GM18511 (cell line): Measurements from ENCODE around the gene SPACA7.

Experiments
- ATAC-seq: cut with Tn5 transposase; IDR thresholded peaks from one replicate; pipeline ENCODE4 v1.9.1; 2021; ENCODE audit warnings: mild to moderate bottlenecking, moderate library complexity; ENCODE audit not compliant: unreplicated experiment

SPACA7 gene

DNA sequence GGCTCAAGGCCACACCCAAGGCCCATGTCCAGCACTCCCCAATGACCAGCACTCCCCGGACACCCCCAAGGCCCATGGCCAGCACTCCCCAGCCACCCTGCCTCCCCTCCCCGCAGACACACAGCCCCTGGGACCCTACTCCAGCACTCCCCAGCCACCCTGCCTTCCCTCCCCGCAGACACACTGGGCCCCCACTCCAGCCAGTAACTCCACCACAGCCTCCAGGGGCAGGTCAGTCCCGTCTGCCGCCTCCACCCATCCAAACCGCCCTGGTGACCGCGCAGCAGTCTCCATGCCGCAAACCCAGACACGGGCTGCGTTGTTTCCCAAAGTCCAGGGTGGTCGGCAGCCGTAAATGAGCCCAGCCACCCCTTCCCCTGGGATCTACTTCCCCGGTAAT lies 70.7 kb downstream of the SPACA7 start:
- no peak for ATAC-seq

DNA sequence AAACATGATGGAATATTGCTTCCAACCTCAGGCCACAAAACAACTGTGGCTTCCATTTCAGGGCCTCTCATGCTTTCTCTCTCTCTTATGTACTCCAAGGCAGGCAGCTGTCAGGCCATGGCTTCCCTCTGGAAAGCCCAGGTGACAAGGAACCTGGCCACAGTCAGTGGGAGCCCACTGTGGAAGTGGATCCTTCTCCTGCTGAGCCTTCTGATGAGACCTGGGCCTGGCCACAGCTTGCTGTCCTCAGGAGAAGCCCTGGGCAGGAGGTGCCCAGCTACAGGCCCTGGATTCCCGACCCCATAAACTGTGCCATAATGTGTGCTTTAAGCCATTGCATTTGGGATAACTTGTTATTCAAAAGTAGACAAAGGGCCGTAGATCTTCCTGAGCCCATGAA lies 71.2 kb downstream of the SPACA7 start:
- ATAC-seq, result no peak

GRCh38 chr13:112447761-112448603 lies 71.8 kb downstream of the SPACA7 start:
- no peak for ATAC-seq

DNA sequence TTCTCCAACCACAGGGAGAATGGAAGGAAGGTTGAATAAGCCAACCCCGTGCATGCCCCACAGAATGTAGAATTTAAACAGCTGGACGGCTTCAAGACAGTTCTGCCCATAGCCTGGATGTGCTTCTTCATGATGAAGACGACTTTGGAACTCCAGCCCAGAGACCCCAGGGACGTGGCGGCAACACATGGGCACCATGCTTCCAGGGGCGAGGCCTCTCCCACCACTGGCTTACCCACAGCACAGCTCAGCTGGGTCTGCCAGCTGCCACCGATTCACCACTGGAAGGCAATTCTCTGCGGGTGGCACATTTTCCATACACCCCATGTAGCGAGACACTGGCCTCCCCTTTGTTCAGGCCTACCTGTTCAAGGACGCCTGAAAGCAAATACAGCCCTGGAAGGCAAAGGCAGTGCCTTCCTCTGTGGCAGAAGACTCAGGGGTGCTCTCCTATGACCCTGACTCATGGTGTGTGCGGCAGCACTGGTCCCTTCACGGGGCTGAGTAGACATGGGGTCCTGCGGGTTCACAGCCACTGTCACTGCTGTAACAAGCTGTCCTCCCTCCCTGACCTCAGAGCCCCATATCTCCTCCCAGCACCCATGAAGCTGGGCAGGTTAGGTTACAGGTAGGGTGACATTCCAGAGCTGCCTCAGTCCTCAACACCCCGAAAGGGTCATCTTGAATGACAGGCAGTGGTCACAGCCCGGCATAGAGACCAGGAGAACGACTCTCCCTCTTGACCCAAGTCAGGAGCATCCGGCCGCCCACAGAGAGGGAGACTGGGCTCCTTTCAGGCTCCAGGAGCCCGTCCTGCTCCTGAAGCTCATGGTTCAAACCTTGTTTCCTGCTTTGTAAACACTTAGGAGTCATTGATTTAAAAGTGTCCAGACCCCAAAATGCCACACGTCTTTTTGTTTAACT lies 72.7 kb downstream of the SPACA7 start:
- no peak for ATAC-seq

DNA sequence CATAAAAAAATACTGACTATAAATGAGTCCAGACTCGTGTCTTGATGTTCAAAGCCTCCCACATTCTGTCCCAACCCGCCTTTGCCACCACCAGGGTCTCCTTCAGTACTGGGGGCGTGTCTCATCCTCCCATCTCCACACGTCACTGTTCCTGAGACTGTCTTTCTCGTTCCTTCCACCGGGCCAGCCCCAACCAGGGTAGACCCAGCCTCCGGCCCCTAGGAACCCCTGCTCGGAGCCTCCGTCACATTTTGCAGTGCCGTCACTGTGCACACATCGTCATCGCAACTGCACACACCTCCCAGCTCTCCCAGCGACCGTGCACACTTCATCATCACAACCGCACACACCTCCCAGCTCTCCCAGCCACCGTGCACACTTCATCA lies 73.4 kb downstream of the SPACA7 start:
- no peak for ATAC-seq

GRCh38 chr13:112450118-112450903 lies 74.2 kb downstream of the SPACA7 start:
- no peak for ATAC-seq

- ATAC-seq, result no peak
These were observed 74.7 kb downstream of the SPACA7 start for GRCh38 chr13:112450904-112451240.

DNA sequence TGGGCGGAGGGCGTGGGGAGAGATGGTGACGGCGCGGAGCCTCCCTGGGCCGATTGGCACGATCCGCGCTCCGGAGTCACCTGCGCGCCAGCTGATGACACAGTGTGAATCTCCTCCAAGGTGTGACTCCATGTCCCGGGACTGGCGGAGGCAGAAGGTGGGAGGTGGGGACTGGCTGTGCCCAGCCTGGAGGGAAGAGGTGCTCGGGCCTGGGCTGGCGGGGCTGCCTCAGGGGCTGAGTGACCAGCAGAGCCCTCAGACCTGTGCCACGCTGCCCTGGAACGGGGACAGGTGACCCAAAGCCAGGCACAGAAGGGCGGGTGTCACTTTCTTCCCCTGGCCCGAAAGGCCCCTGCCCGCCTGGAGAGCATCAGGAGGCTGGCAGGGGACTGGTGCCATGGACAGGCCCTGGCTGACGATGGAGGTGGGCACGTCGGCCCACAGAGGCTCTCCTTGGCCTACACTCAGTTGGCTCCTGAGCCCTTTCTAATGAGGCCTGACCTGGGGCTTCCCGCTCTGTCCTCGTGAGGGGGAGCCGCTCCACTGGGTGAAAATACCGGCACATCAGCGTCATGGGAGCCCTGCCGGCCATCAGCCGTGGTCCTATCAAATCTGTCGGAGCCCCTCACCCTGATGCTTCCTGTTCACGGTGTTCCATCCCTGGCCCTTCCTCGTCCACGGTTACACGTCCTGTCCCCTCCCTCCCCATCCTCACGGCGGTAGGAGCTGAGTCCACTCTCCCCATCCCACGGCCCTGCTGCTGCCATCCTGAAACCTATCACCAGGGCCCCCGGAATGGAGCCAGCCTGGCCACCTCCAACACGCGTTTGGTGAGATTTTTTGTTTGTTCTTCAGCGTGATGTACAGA lies 75.6 kb downstream of the SPACA7 start:
- ATAC-seq, result no peak

DNA sequence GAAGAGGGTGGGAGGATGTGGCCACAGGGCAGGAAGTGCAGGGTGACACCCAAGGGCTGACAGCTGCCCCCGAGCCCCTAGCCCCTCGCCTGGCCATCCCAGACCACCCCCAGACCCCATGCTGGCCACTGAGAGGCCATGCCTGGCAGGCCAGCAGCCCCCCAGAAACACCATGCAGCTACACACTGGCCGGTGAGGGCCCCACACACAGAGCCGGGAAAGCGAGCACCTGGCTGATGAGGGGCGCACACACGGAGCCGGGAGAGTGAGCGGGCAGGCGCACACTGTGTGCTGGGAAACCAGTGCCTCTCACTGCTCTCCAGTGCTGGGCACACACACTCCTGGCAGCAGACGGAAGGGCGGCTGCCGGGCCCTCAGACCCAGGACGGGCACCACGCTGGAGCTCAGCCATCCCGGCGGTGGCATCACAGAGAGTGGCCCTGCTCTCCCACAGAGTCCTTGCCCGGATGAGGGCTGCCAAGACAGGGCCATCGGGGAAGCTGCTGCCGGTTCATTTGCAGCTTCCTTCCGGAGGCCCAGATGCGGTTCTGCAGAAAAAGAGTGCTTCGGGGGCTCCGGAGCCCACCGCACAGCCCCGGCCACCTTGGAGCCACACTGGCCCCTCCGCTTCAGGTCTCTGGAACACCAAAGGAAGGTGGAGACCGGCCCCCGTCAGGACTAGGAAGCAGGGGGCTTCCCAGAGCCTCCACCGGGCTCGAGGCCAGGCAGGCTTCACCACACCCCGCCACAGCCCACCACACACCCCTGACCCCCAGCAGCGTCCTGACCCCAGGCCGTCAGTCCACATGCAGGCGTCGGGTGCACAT lies 76.4 kb downstream of the SPACA7 start:
- no peak for ATAC-seq

GRCh38 chr13:112453207-112453829 lies 77.2 kb downstream of the SPACA7 start:
- ATAC-seq, result no peak

- ATAC-seq, result no peak
These were observed 77.9 kb downstream of the SPACA7 start for GRCh38 chr13:112453874-112454647.

GRCh38 chr13:112454648-112455334 lies 78.6 kb downstream of the SPACA7 start:
- no peak for ATAC-seq

GRCh38 chr13:112455476-112456059 lies 79.4 kb downstream of the SPACA7 start:
- no peak for ATAC-seq

DNA sequence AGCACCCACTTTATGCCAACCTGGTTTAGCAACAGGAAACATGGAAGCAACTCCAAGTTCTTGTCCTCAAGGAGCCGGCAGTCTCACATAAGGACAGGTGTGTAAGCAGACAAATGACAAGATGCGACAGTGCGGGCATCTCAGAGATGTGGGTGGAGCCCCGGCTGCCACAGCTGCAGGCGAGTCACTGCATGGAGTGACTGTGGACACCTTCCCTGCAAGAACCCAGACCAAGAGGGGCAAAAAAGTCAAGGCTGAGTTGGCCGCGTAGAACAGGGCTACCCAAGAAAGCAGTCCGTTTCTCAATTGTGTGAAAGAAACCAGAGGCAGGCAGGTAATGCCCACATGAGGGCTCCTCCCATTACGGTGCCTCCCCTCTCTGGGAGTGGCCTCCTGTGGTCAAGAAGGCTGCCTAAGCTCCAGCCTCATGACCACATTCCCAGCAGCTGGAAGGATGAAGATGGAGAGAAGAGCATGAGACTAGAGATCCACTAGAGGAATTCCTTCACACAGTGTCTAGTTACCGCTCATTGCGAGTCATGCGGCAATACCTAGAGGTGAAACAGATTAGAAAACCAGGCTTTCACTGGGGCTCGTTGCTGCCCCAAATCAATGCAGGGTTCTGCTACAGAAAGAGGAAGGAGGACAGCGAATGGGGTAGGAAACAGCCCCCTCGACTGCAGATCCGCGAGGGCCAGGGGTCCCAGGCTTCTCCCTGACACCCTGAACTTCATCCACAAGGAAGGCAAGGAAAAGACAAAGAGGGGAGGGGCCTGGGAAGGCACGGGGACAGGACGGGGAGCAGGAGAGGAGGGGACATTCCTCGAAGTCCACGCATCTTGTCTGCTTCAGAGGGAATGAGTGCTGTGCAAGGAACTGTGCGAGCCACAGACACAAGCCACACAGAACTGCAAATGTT lies 80.2 kb downstream of the SPACA7 start:
- no peak for ATAC-seq

GRCh38 chr13:112457081-112457480 lies 80.9 kb downstream of the SPACA7 start:
- ATAC-seq, result no peak

- ATAC-seq, result no peak
These were observed 81.3 kb downstream of the SPACA7 start for GRCh38 chr13:112457485-112457884.
